HG03460 (cell line): ENCODE results near the gene PAGE2.
"Not testable (repeated sequence)": the region's sequence is repeated elsewhere in the genome, so short reads cannot be mapped to it uniquely, and the experiment has no call there.

ENCODE experiments used
- ATAC-seq: cut with Tn5 transposase; IDR thresholded peaks from one replicate; pipeline ENCODE4 v1.9.1; 2021; ENCODE audit not compliant: unreplicated experiment

Gene PAGE2

GRCh38 chrX:55088795-55089489 lies at the start of gene PAGE2:
TSS of gene PAGE2 (plus strand) at chrX:55089018. CDS start at chrX:55090021, 1,003 bp downstream.
- no peak for ATAC-seq

DNA sequence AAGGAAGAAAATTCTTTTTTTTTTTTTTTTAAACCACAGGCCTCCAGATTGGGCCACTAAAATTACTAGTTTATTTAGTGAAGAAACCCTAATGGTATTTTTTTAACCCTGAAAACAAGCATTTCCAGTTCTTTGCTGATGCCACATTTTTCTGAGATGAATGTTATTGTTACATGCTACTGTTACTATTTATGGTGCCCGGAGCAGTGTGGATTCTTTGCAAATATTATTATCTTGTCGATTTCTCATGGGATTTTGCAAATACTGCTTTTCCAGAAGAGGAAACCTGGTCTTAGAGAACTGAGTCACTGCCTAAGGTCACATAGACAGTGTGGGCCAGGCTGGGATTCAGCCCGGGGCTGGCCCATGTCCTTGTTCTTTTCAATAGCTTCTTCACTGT lies 49.3 kb upstream of the PAGE2 start:
- no peak for ATAC-seq

DNA sequence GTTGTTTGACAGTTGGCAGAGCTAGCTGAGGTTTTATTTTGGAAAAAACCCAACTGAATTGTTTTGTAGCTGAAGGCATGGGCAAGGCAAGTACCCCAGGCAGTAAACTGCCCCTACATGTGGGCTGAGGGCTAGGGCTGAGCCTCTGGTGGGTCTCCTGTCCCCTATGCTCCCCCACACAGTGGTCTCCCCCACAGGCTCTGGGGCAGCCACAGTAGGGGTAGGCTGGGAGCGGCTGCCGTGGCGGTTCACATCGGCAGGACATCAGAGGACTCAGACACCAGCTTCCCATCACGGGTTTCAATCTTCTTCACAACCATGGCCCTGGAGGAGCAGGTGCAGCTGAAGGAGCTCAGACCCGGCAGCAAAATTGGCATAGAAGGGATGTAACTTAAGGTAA lies 47.3 kb upstream of the PAGE2 start:
- ATAC-seq: no peak

- ATAC-seq: not testable (repeated sequence)
These were observed 38.2 kb upstream of the PAGE2 start for GRCh38 chrX:55050599-55050998.

GRCh38 chrX:55056820-55057674 lies 31.8 kb upstream of the PAGE2 start:
- no peak for ATAC-seq

DNA sequence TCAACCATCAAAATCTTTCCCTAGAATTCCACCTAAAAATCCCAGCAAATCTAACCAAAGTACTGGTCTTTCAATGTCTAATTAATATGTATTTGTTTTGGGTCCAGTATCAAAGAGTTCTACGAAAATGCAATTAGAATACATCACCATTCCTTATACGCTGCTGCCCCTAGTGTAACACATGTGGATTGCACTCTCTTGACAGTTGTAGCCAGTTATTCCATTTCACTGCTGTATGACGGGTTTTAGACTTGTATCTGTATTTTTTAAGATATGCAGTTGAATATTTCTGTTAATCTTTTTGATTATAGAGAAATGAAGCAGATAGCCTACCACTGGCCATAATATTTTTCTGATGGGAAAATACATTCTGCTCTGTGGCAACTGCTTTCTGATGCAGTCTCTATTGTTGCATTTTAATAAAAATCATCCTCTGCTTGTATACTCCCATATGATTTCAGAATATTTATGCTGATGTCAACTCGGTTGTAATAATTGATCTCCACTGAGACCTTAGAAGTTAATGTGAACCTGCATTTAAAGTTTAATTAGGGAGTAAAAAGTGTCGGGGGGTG lies 31.1 kb upstream of the PAGE2 start:
- no peak for ATAC-seq

GRCh38 chrX:55067180-55067579 lies 21.6 kb upstream of the PAGE2 start:
- ATAC-seq: not testable (repeated sequence)

DNA sequence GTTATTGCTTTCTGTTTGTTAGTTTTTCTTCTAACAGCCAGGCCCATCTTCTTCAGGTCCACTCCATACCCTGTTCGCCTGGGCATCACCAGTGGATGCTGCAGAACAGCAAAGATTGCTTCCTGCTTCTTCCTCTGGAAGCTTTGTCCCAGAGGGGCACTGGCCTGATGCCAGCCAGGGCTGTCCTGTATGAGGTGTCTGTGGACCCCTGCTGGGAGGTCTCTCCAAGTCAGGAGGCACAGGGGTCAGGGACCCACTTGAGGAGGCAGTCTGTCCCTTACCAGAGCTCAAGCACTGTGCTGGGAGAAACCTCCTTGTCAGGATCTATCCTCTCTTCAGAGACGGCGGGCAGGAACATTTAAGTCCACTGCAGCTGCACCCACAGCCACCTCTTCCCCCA lies 16.5 kb upstream of the PAGE2 start:
- ATAC-seq: no peak

DNA sequence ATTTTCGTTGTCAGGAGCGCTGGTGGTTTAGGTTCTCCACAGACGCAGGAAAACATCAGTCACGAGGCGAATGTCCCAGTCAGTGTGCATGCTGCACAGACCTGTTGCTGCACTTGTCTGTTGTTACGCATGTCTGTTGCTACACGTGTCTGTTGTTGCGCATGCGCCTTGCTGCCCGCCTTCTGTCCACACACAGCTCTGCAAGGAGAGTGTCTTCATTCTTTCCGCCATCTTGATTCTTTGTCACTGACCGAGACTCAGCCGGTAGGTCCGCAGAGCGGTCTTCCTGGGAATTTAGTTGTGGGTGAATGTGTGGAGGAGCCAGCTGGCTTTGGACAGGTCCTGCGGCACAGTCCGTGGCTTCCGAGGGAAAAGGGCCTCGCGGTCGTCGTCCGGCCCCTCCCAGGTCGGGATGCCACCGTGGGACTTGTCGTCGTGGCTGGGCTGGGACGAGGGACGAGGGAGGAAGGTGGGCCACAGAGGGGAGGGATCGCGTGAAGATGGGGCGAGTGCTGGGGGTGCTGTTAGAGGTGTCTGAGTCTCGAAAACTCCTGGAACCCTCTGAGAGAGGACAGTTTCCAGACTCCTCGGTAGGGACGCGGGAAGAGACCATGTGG lies 13.9 kb upstream of the PAGE2 start, which contains the start of gene PAGE2B:
TSS of gene PAGE2B (plus strand) at position 180 of the 617 bp plus-strand sequence. CDS start 1,012 bp downstream, outside the sequence.
- no peak for ATAC-seq

GRCh38 chrX:55098691-55099090 lies 9.9 kb downstream of the PAGE2 start:
- no peak for ATAC-seq

DNA sequence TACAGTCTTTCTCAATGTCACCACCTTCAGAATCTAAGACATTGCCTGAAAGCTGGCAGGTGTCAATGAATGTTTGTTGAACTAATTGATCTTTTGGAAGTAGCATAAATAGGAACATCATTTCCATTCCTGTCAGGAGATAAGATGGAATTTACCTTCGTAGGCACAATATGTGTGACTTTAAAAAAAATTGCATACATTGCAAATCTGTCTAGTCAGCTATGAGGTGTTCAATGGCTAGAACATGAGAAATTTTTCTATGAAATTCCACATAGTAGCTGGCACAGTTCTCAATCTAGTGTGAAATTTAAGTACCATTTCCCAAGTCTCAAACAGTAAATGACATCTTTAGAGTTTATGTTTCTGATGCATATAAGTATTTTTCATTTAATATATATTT lies 10.3 kb downstream of the PAGE2 start:
- ATAC-seq: no peak

DNA sequence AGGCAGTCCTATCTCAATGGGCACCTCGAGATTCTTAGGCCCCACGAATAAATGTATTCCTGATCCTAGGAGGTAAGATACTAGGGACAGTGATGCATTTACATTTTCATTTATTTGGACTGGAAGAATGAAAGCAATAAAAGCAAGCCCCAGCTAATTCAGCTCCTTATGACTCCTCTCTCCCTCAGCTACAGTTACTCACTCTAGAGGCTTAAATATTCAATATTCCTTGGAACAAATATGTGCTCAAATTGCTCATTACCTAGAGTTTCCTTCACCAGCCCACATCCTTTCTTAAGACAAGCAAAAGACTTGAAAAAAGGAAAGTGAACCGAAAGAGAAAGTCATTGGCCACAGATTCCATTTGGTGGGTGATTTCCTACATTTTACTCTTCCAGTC lies 13.9 kb downstream of the PAGE2 start:
- ATAC-seq: no peak

DNA sequence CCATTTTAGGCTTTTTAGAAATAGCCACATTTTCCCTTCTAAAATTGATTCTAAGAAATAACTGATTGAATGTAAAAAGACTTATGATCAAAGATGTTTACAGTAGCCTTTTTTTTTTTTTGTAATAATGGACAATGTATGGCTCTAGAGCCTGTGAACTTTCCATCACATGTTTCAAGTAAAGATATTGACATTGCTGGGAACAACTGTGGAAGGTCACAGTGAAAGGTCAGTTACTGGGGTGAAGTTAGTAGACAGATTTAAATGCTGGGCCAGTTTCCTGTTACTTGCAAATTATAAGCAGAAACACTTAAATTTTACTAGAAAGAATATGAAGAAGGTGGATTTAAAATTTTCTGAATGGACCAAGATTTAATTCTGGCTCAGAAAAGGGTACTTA lies 18.4 kb downstream of the PAGE2 start:
- ATAC-seq: no peak

DNA sequence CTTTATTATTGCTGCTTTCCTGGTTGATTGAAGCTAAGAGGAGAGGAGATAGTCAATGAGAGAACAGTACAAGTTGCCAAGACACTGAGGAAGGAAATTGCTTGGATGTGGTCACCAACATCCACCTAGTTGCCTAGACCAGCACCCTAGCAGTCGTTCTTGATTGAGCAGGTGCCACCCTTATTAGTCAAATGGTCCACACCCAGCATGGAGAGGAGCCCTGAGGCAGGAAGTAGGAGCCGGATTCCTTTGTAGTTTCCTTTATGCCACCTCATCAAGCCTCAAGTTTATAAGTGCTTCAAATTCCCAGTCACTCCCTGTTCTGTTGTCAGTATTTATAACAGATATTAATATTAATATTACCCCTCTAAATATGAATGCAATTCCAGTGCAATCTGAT lies 19.1 kb downstream of the PAGE2 start:
- no peak for ATAC-seq

DNA sequence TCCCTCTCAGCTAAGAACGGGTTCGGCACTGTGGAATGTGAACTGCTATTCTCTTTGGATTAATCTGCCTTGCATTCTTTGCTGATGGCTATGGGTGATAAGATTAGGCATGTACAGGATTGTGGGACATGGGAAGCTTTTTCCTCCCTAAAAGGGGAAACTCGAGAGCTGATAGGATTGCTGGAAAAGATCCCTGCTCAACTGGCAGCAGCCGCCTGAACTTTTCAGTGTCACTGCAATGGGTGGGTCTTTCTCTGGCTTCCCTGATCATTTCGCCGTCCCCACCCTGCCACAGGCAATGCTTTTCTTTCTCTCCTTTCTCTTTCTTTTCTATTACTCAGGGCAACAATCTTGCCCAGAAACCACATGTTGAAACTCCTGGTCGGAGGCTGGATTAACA lies 20.5 kb downstream of the PAGE2 start:
- ATAC-seq: no peak

GRCh38 chrX:55111578-55112254 lies 22.9 kb downstream of the PAGE2 start:
- no peak for ATAC-seq

DNA sequence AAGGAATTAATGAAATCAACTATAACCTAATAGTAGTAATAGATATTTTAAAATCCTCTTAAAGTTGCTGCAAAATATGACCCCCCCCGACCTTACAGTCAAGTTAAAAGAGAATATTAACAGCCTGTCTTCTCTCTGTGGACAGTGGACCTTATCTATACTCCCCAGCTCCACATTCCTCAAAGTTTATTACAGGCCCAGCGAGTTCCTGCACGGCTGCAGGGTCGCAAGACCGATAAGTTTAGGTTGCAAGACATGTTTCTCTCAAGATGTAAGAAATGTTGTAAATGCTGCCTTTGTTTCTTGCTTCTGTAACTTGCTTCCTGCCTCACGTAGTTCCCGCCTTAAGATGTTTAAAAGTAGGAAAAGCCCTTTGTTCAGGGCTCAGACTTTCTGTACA lies 27.8 kb downstream of the PAGE2 start:
- ATAC-seq: not testable (repeated sequence)

GRCh38 chrX:55118574-55118973 lies 29.8 kb downstream of the PAGE2 start:
- ATAC-seq: no peak

DNA sequence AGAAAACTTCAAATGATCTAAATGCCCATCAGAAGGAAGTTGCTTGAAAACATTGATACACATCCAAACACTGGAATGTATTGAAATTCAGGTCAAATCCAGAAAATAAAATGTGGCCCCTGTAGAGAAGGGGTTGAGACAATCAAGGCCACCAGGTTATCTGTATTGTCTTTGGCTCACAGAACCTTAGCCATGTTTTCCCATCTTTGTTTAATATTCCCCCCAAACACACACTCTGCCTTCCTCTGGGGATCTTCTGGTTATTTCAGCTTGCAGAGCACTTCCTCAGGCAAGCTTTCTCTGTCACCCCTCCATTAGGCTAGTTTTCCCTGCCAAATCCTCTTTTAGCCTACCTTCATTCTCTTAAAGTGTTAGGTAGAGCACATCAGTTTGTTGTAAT lies 30.5 kb downstream of the PAGE2 start:
- ATAC-seq: no peak

GRCh38 chrX:55119712-55120111 lies 30.9 kb downstream of the PAGE2 start:
- no peak for ATAC-seq
